NCI-H524 treated with DMSO at 0.1 percent for 48 hours (cell line): ENCODE measurements around the gene GPRC5C.
"Not testable (repeated sequence)": the region's sequence is repeated elsewhere in the genome, so short reads cannot be mapped to it uniquely, and the experiment has no call there.

Experiments used
- DNase-seq: peaks from one replicate; lab custom pipeline; 2025; lab: John Stamatoyannopoulos, UW

GPRC5C gene

DNA sequence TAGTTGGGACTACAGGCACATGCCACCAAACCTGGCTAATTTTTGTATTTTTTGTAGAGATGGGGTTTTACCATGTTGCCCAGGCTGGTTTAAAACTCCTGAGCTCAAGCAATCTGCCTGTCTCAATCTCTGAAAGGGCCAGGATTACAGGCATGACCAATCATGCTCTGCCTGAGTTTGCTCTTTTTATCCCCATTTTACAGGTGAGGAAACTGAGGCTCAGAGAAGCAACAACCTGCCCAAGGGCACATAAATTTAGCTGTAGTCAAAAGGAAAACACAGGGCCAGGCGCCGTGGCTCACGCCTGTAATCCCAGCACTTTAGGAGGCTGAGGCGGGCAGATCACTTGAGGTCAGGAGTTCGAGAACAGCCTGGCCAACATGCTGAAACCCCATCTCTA, 26.6 kb upstream of the GPRC5C start:
- DNase-seq: not testable (repeated sequence)

- DNase-seq: no peak
These were observed 24.5 kb upstream of the GPRC5C start for GRCh38 chr17:74407384-74407783.

- no peak for DNase-seq
These were observed 23.6 kb upstream of the GPRC5C start for GRCh38 chr17:74408262-74408661.

- no peak for DNase-seq
These were observed 23.1 kb upstream of the GPRC5C start for GRCh38 chr17:74408815-74409214.

- no peak for DNase-seq
These were observed 21.9 kb upstream of the GPRC5C start for GRCh38 chr17:74410001-74410443.

- no peak for DNase-seq
These were observed 19.3 kb upstream of the GPRC5C start for GRCh38 chr17:74412581-74412980.

- DNase-seq: no peak
These were observed 18.4 kb upstream of the GPRC5C start for GRCh38 chr17:74413491-74413890.

GRCh38 chr17:74414510-74414909, 17.4 kb upstream of the GPRC5C start:
- no peak for DNase-seq

DNA sequence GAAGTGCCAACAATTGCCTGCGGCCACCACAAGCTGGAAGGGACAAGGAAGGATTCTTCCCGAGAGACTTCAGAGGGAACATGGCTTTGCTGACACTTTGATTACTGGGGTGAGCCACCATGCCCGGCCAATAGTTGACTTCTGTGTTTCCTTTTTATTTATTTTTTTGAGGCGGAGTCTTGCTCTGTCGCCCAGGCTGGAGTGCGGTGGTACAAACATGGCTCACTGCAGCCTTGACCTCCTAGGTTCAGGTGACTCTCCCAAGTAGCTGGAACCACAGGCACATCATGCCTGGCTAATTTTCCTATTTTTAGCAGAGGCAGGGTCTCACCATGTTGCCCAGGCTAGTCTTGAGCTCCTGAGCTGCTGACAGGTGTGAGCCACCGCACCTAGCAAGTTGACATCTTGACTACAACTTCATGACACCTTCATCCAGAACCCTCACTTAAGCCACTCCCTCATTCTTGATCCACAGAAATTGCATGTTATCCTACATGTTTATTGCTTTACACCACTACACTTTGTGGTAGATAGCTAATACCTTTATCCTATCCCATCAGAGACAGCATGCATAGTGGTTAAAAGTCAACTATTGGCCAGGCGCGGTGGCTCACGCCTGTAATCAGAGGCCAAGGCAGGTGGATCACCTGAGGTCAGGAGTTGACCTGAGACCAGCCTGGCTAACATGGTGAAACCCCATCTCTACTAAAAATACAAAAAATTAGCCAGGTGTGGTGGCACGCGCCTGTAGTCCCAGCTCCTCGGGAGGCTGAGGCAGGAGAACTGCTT, 16.1 kb upstream of the GPRC5C start:
- DNase-seq: no peak

DNA sequence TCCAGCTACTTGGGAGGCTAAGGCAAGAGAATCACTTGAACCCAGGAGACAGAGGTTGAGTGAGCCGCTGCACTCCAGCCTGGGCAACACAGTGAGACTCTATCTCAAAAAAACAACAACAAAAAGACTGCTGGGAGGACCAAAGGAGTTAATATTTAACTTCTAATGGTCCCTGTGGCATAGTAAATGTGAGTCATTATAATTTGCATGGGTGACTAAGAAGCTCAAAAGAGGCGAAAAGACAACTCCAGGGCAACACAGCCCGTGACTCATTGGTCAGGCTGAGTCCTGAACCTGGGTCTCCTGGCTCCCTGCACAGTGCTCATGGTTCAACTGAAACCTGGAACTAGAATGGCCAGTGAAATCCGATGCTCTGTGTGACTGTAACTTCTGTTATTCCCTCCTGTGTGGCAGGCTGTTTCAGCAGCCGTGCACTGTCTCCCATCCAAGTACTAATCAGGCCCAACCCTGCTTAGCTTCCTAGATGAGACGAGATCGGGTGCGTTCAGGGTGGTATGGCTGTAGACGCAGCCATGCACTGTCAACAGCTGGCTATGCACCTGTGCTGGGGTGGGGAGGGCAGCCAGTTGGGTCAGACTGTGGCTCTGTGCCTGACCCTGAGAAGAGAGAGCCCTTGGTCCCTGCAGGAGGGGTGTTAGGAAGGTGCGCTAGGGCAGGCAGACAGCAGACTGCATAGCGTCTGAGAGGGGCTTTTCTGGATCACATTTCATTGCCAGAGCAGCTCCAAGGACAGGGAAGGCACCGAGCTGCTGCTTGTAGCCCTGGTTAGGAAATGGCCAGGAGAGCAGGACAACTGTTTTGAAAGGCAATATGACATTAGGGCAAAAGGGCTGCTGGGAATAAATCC, 14.5 kb upstream of the GPRC5C start:
- peak; percentile 93 for DNase-seq

GRCh38 chr17:74419928-74420411, 11.9 kb upstream of the GPRC5C start:
- no peak for DNase-seq

GRCh38 chr17:74424117-74424516, 7.8 kb upstream of the GPRC5C start:
- DNase-seq: no peak

DNA sequence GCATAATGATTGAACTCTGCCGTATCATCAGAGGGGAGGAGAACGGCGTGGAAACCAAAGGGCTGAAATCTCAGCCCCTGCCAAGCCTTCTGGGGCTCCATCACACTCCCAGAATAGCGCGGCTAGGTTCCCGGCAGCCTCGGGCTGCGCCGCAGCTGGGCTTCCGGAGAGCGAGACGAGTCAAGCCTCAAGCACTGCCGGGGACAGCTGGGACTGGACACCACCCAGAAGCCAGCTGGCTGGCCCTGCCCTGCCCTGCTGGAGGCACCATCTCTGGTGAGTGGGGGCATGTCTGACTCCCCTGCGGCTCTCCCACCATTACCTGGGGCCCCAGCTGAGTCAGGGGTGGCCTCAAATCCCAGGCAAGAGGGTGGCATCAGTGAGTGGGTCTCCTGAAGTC, 7.2 kb upstream of the GPRC5C start:
- DNase-seq: no peak

- DNase-seq: no peak
These were observed 5.3 kb upstream of the GPRC5C start for GRCh38 chr17:74426551-74427047.

- no peak for DNase-seq
These were observed 4.7 kb upstream of the GPRC5C start for GRCh38 chr17:74427048-74427762.

GRCh38 chr17:74427763-74428153, 4.1 kb upstream of the GPRC5C start:
- DNase-seq: no peak

DNA sequence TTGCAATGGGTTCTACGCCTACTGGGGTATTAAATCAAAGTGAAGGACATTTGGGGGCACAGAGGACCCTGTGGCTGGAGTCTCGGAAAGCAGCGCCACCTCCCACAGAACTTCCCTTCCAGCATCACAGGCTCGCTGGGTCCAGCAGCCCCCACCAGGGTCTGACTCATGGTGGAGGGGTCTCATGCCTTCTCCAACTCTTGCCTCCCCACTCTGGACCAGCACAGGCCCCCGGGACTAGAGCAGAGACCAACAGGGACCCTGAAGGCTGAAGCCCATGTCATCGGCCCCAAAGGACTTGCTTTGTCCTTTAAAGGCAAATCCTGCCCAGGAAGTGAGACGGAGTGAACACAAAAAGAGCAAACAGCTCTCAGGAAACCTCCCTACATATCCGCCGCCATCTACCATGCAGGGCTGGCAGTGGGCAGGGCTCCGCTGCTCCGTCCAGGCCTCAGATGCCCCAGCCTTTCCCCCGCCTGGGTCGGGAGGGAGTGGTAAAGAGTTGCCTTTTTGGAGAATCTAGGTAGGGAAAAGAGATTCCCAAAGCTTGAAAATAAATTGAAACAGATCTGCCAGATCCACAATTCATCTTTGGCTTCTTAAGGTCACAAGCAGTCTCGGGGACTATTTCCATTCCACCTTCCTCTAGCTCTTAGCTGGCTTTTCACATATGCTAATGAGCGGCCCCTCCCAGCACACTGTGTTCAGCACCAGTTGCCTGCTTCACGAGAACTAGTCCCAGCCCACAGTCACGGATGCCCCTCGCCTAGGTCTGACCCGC, 2.1 kb upstream of the GPRC5C start:
- DNase-seq: no peak

DNA sequence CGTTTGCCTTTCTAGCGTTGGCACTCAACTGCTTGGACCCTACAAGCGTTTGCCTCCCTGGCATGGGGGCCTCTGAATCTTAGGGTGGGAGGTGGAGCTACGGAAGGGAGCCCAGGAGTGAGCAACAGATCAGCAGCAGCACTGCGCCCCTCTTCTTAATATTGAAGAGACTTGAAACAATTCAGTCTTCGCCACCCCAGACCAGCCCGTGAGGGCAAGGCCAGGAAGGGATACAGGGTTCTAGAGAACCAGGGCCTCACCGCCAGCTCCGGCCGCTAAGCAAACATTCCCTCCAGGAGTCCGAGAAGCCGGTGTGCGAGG, 1.5 kb upstream of the GPRC5C start:
- DNase-seq: no peak

DNA sequence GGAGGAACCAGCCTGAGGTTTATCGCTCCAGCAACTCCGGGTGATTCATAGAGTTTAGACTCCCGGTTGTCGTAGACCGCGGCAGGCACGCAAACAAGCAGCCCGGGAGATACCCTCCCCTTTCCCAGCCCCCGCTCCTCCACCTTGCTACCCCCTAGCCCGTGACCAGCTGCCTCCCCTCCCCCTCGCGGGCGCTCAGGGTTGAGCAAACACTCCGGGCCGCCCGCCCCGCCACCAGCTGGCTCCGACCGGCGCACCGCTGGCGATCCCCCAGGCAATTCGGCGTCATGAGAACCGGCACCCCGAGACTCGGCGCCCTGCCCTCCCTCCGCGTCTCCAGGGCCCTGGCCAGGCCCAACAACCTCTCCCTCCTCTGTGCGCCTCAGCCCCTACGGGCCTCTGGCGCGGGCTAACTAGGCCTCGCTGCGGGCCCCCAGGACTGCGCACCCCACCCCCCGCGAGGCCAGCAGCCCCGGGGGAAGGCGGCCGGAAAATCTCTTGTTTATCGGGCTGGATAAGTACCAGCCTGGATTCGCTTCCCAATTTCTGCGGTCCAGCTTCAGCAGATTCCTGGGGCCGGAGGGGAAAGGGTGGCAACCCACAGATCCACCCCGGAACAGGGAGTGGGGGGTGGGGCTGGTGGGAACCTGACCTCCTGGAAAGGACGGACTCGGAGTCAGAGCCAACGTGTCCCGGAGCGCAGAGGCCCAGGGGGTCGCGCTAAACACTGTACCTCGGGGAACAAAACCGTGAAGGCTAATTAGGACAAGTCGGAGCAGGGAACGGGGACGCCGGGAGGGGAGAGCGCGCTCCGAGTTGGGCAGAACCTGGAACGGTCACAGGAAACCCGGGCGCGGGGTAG, 951 bp upstream of the GPRC5C start:
- DNase-seq: peak; percentile 62

- DNase-seq: no peak
These were observed 469 bp downstream of the GPRC5C start for GRCh38 chr17:74432424-74432690.
